Liver (tissue), 3 donors: Measurements from ENCODE around the gene TTC28.

ENCODE experiments used
- CTCF ChIP-seq: fragments of 150-350 bp; IDR thresholded peaks from 2 replicates; pipeline ENCODE4 v1.5.1; 2017; ENCODE audit warnings: improper control_type of control experiment, low read depth, low read length; ENCODE audit not compliant: missing input control
- EGR1 ChIP-seq, 2 donors: IDR thresholded peaks; 2 replicates each; pipeline ENCODE4 v1.6.1; 2016 to 2018; ENCODE audit warnings: antibody characterized with exemption in 2 of 2, low read depth in 2 of 2
- FOXA1 ChIP-seq: IDR thresholded peaks from 2 replicates; pipeline ENCODE4 v1.6.1; 2016; ENCODE audit warnings: antibody characterized with exemption
- GABPA ChIP-seq, 2 donors: IDR thresholded peaks in 1 of 2; conservative IDR thresholded peaks in 1 of 2; 2 replicates each; pipeline ENCODE4 v1.6.1; 2016; ENCODE audit warnings: antibody characterized with exemption in 2 of 2, mild to moderate bottlenecking in 1 of 2, moderate library complexity in 1 of 2
- JUND ChIP-seq, 2 donors: IDR thresholded peaks; 2 replicates each; pipeline ENCODE4 v1.6.1; 2016; ENCODE audit warnings: antibody characterized with exemption in 2 of 2
- REST ChIP-seq: IDR thresholded peaks from 2 replicates; pipeline ENCODE4 v1.6.1; 2016; ENCODE audit warnings: antibody characterized with exemption, mild to moderate bottlenecking
- YY1 ChIP-seq: IDR thresholded peaks from 2 replicates; pipeline ENCODE4 v1.6.1; 2016; ENCODE audit warnings: antibody characterized with exemption, mild to moderate bottlenecking
- TF ChIP-seq, protein P1 (sequence below): IDR thresholded peaks from 2 replicates; pipeline ENCODE4 v1.6.1; 2016; ENCODE audit warnings: antibody characterized with exemption
- donor health status: healthy.
- donor health status: healthy.

DNA sequence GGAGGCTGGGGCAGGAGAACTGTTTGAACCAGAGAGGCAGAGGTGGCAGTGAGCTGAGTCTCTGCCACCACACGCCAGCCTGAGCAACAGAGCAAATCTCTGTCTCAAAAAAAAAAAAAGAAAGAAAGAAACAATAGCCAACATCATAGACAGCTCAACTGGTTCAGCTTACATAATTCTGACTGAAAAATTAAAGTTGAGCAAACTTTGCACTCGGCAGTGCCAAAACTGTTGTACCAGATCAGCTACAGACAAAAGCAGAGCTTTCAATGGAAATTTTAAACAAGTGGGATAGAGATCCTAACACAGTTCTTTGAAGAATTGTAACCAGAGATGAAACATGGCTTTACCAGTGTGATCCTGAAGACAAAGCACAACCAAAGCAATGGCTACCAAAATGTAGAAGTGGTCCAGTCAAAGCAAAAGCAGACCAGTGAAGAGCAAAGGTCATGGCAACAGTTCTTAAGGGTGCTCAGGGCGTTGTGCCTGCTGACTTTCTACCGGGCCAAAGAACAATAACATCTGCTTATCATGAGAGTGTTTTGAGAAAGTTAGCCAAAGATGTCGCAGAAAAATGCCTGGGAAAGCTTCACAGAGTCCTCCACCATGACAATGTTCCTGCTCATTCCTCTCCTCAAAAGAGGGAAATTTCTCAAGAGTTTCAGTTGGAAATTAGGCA is 59.3 kb downstream of the TTC28 start:
- TF ChIP-seq YY1 (no peak), CTCF (no peak), JUND (IDR thresholded peaks at IDR 0.05) (no peak), EGR1 (IDR thresholded peaks at IDR 0.05; ENCODE audit: low read depth in 2 of 2) (no peak), REST (no peak), FOXA1 (no peak), GABPA (IDR thresholded peaks at IDR 0.05 in 1 of 2, conservative IDR thresholded peaks at IDR 0.05 in 1 of 2) (no peak)
- TF ChIP-seq, protein P1, sequence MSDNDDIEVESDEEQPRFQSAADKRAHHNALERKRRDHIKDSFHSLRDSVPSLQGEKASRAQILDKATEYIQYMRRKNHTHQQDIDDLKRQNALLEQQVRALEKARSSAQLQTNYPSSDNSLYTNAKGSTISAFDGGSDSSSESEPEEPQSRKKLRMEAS = no peak
